ENCODE measurements around the gene ASIC4. TPM values are rescaled to one million over a fixed set of nuclear protein-coding genes. Genes with fewer than 3 reads are reported as not detected.

ASIC4 gene
- total and polyA plus RNA-seq, 2 of the 13 experiments (the other 11 are each of a cell fraction or from before 2014, with no cell fraction given) = 0.03 TPM; not detected in 1

GRCh38 chr2:219543596-219544358 lies 29.5 kb downstream of the ASIC4 start, which contains the start of the genes CHPF and TMEM198 (continued):
- TF ChIP-seq SNAPC4 (CRISPR knock-in tag; IDR thresholded peaks at IDR 0.05) (no peak; the same call in 1 of the 2 replicates), KDM3A (CRISPR knock-in tag; IDR thresholded peaks at IDR 0.05; ENCODE audit: low read depth) (peak; percentile 83; the same call in 1 of the 2 replicates), PATZ1 (CRISPR knock-in tag; IDR thresholded peaks at IDR 0.05) (peak; percentile 99), SIN3B (IDR thresholded peaks at IDR 0.05; ENCODE audit: low read length) (peak; percentile 22; the same call in 1 of the 2 replicates), ZNF549 (CRISPR knock-in tag; IDR thresholded peaks at IDR 0.05) (0 out of 2 replicates have a peak, but pooled peaks have one; percentile 26), TIGD3 (CRISPR knock-in tag; IDR thresholded peaks at IDR 0.05; ENCODE audit: borderline replicate concordance) (0 out of 2 replicates have a peak, but pooled peaks have one; percentile 54), ZNF574 (CRISPR knock-in tag; IDR thresholded peaks at IDR 0.05) (peak; percentile 90), PTBP1 (IDR thresholded peaks at IDR 0.05; ENCODE audit: low read depth, low read length, poor library complexity, severe bottlenecking) (peak; percentile 26), SATB2 (CRISPR knock-in tag; IDR thresholded peaks at IDR 0.05) (no peak; the same call in 1 of the 2 replicates), NAIF1 (CRISPR knock-in tag; IDR thresholded peaks at IDR 0.05; ENCODE audit: borderline replicate concordance) (no peak; the same call in 1 of the 2 replicates)
- TF ChIP-seq, protein P1, sequence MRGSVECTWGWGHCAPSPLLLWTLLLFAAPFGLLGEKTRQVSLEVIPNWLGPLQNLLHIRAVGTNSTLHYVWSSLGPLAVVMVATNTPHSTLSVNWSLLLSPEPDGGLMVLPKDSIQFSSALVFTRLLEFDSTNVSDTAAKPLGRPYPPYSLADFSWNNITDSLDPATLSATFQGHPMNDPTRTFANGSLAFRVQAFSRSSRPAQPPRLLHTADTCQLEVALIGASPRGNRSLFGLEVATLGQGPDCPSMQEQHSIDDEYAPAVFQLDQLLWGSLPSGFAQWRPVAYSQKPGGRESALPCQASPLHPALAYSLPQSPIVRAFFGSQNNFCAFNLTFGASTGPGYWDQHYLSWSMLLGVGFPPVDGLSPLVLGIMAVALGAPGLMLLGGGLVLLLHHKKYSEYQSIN (CRISPR knock-in tag; IDR thresholded peaks at IDR 0.05; ENCODE audit: borderline replicate concordance) = no peak
- TF ChIP-seq, protein P2, sequence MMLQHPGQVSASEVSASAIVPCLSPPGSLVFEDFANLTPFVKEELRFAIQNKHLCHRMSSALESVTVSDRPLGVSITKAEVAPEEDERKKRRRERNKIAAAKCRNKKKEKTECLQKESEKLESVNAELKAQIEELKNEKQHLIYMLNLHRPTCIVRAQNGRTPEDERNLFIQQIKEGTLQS (CRISPR knock-in tag; IDR thresholded peaks at IDR 0.05) = peak; percentile 76

All from HepG2 (cell line).